ENCODE data around the gene LZTS2.

LZTS2 gene

DNA sequence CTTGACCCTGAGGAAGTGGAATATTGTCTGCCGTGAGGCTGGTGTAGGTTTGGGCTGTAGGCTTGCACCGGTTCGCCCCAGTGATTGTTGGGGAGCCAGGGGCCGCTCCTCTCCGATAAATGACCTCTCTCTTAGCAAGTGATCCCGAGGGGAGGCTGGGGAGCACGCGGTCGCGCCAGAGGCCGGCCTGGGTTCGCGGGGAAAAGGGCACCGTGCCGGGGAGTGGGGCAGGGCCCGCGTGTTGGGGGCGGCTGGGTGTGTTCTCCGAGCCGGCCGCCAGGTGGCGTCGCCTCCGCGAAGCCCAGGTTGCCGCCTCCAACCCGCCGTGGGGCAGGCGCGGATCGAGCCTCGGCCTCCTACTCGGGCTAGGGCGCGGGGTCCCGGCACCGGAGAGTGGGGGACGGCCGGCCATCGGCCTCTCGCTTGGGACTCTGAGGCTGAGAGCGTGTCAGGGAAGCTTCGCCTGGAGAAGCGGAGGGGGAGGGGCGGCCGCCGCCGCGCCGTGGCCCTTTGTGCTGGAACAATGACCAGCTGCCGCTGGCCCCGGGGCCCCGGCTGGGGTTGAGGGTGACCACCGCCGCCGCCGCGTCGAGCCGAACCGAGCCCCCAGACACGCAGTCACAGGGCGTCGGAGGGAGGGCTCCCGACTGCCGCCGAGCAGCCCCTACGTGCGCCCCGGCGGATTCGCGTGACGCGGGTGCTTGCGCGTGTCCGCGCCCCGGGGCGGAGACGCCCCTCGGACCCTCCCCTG is 442 bp upstream of the LZTS2 start:
- DNase-seq = peak; percentile 37

DNA sequence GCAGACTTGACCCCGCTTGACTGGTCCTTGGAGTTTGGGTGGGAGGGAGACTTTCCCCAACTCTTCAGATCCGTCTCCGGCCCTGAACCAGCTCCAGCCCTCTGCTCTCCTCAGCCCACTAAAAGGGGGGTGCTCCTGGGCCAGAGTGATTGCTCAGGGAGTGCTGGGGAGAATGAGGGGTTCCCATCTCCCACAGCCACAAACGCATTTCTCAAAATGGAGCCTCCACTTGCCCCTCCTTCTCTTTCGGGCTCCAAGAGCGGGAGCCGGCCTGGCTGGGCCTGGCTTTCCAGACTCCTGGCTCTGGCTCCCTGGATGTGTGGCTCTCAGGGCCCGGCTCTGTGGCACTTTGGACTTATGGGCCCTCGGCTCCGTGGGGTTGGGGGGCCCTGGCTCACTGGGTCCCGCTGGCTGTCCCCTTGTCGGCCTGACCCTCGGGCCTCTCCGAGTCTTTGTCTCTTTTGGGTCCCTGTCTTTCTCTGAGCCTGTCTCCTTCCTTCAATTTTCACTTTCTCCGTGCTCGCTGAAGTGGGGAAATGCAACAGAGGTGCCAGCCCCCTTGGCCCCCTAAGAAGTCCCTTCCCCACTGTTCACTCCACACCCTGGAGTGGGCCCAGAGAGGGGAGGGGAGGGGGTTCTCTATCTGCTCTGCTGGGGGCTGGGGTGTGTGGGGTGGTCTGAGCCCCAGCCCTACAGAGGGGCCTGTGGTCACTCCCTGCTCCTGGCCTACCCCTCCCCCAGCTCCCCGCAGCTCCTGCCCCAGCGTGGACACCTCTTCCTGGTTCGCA is 713 bp downstream of the LZTS2 start:
- DNase-seq = no peak

DNA sequence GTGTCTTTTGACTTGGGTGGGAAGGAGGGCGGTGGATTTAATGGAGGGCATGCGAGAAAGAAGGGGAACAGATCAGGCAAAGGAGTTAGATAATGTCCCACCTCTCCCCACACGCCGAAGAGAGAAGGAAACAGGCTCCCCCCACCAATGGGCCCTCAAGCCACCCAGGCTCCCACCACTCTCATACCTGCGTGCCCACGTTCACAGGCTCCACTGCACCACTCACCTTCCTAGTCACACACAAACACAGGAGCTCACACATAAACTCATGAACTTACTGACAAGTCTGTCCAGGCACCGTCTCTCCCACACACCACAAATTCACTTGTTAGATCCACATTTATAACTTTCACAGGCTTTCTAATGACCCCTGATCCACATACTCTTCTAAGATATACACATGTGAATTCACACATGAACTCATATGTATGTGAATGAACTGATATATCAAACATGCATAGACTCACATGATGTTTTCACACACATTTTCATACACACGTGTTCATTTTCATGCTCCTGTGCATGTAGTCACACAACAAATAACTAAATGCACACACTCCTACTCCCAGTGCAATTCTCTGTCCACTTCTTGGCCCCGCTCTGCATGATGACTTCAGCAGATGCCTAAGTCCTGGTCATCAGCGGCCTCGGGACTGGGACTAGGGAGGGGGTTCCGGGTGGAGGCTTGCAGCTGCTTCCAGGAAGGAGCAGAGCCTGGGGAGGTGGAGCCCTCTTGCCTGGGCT is 1.5 kb downstream of the LZTS2 start:
- peak; percentile 16 for DNase-seq

DNA sequence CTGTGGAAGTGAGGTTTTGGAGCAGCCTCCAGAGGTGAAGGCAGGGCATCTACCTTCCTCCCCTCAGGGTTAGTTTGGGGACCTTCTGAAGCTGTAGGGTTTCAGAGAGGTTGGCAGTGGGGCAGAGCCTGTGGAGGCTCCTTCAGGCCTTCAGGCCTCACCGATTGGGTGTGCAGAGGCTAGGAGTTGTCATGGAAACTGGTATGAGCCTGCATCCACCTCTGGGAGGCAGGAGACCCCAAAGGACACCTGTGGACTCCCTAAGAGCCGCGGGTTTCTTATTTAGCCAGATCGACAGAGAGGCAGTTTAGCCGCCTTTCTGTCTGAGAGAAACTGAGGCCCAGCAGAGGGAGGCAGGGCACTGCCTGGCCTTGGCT is 2.0 kb downstream of the LZTS2 start:
- no peak for DNase-seq

DNA sequence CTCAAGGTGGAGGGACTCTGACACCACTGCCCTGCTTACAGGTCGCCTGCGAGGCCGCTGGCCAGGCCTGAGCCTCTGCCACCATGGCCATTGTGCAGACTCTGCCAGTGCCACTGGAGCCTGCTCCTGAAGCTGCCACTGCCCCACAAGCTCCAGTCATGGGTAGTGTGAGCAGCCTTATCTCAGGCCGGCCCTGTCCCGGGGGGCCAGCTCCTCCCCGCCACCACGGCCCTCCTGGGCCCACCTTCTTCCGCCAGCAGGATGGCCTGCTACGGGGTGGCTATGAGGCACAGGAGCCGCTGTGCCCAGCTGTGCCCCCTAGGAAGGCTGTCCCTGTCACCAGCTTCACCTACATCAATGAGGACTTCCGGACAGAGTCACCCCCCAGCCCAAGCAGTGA is 2.8 kb downstream of the LZTS2 start:
- no peak for DNase-seq

DNA sequence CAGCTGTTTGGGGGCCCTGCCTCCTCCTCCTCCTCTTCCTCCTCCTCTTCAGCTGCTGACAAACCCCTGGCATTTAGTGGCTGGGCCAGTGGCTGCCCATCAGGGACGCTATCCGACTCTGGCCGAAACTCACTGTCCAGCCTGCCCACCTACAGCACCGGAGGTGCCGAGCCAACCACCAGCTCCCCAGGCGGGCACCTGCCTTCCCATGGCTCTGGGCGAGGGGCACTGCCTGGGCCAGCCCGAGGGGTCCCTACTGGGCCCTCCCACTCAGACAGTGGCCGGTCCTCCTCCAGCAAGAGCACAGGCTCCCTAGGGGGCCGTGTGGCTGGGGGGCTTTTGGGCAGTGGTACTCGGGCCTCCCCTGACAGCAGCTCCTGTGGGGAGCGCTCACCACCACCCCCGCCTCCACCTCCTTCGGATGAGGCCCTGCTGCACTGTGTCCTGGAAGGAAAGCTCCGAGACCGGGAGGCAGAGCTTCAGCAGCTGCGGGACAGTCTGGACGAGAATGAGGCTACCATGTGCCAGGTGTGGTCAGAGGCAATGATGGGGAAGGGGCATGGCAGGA is 4.1 kb downstream of the LZTS2 start:
- no peak for DNase-seq

DNA sequence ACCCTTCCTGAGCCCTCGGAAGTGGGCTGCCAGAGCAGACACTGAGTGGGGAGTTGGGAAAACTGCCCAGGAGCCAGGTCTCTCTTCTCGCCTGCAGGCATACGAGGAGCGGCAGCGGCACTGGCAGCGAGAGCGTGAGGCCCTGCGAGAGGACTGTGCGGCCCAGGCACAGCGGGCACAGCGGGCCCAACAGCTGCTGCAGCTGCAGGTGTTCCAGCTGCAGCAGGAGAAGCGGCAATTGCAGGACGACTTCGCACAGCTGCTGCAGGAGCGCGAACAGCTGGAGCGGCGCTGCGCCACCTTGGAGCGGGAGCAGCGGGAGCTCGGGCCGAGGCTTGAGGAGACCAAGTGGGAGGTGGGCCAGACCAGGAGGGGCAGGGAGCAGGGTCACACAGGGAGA is 5.8 kb downstream of the LZTS2 start:
- no peak for DNase-seq

DNA sequence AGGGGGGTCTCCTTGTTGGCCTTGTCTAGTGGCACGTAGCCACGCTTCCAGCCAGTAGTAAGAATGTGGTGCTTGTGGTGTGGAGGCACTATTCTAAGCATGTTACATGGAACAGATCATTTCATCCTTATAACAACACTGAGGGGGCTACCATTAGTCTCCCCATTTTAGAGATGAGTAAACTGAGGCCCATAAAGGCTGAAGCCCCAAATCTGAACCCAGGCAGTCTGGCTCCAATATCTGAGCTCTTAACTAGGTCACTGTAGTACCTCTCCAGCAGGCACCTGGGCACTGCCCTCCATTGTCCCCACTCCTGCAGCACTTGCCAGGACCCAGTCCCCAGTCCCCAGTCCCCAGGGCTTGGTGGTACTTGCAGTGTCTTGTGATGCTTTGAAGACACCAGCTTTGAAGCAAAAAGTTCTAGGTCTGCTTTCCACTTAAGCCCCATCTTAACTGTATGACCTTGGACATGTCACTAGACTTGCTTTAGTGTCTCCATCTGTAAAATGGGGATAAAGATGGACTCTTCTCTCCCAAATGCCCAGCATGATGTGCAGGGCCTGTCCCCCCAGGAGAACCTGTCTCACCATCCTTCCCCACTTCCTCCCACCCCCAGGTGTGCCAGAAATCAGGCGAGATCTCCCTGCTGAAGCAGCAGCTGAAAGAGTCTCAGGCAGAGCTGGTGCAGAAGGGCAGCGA is 6.4 kb downstream of the LZTS2 start:
- DNase-seq = no peak

DNA sequence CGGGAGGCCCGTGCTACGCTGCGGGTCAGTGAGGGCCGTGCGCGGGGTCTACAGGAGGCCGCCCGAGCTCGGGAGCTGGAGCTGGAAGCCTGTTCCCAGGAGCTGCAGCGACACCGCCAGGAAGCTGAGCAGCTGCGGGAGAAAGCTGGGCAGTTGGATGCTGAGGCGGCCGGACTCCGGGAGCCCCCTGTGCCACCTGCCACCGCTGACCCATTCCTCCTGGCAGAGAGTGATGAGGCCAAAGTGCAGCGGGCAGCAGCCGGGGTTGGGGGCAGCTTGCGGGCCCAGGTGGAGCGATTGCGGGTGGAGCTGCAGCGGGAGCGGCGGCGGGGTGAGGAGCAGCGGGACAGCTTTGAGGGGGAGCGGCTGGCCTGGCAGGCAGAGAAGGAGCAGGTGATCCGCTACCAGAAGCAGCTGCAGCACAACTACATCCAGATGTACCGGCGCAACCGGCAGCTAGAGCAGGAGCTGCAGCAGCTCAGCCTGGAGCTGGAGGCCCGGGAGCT is 7.0 kb downstream of the LZTS2 start:
- no peak for DNase-seq

DNA sequence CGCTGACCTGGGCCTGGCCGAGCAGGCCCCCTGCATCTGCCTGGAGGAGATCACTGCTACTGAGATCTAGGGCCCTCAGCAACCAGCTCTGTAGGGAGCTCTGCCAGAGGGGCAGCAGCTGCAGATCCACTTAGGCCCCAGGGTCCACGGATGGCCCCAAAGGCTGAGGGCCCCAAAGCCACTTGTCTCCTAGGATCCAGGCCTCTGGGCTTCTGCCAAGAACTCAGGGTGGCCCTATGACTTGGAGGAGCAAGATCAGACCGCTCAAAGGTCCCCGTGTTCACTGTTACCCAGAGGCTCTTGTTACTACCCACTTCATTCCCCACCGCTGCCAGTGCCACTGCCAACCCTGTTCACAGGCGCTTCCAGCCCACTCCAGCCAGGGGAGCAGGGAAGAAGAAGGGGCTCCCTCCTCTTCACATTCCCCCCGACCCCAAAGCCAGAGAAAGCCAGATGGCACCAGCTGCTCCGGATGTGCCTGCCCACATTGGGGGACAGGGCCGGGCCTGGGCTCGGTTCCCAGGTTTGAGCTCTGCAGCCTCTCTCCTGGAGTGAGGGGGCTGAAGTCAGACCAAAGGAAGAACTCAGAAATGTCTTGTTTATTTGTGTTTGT is 7.6 kb downstream of the LZTS2 start:
- DNase-seq = no peak

DNA sequence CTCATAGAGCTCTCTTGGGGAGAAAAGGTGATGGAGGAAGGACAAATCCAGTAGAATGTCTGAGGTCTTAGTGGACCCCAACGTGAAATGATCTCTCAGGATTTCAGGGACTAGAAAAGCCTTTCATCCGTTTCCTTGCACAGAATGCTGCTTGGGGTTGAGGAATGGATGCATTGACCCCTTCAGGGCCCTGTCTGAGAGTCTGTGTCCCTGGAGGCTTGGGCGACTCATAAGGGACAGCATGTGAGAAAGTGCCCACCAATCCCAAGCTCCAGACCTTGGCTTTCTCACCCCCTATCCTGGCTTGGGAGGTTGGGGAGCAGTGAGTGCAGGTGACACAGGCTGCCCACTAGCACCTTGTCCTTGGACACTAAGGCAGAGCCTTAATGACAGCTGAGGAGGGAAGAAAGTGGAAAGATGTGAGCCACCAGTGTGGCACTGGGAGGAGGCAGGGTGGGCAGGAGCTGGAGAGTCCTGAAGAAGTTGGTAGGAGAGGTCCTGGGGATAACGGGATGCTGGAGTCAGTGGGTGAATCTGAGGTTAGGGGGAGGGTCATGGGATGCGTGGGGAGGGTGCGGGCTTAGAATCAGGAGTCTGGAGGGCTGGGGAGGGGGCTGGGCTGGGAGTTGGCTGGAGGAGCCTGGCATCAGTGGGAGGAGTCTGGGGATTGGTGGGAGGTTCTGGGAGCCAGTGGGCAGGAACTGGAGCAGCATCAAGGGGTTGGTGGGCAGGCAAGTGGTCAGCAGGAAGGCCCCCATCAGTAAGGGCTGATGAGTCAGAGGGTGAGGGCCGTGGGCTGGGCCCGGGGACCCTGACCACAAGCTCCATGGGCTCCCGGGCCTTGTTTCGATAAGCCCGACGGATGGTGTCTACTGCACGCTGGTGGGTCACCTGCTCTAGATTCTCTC is 8.6 kb downstream of the LZTS2 start:
- DNase-seq = no peak

DNA sequence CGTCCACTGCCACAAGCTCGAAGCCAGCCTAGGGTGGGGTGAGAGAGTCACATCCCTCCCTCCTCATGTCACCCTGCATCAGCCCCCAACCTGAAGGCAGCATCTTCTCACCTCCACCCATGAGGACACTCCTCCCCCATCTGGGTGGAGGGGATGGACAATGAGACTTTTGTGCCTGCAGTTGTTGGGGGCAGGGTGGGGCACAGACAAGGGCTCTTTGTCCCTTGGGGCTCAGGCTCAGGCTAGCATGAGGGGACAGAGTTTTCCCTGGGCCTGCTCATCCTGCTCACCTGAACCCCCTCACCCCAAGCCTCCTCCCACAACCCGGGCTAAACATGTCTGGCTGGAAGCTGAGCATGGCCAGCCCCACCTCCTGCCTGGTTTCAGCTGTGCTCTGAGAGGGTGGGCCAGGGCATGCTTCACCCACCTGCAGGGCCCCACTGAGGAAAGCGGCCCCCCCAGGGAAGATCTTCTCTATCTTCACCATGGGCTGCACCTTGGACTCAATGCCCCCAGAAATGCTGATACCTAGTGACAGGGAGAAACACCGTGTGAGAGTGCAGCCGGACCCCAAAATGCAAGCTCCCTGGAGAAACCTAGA is 9.3 kb downstream of the LZTS2 start:
- no peak for DNase-seq

DNA sequence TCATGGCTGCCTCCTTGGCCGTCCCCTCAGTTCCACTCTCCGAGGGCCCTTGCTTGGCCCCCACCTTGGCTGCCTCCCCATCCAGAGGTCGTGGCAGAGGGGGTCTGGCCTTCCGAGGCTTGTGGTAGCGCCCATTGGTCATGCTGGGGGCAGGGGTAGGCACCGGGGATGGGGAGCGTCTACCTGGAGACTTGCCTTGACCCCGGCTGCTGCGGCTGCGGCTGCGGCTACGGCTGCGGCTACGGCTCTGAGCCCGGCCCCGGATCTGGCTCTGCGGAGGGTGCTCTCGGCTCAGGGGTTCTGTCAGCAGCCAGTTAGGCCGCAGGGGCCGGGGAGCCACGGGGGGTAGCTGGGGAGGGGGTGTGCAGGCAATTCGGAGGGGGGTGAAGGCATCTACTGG is 10.7 kb downstream of the LZTS2 start:
- no peak for DNase-seq

DNA sequence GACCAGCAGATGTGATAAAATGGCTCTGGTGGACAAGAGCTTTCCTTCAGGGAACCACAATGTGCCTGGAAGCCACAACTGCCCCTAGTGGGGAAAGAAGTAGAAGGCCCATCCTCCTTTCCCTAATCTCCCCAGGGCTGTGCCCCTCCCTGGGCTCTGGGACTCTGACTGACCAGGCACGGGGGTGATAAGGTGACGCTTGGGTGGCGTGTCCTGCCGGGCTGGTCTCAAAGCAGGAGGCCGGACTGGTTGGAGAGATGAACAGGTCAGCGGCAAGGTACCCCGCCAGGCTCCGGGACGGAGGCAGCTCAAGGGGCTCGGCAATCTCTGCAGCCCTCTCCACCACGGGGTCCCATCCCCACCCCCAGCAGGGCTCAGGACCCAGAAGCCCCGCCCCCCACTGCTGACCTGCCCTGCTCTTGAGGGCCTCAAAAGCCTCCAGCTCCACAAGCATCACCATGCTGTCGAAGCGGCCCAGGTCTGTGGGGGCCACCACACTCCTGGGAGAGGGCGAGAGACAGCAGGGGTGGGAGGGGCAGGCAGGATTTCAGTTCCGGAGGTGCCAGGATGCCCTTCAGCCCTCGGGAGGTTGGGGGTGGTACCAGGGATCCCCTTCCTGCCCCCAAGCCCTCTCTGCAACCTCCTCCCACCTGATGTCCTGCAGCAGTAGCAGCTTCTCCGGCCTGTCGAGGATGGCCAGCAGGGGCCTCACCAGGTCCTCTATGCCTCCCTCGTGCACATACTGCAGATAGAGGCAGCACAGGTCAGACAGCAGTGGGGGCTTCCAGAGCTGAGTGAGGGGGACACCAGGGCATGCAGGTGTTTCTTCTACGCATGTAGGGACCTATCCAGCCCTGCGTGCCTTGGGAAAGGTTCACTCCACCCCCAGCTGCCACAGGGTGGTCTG is 12.2 kb downstream of the LZTS2 start:
- DNase-seq = no peak

DNA sequence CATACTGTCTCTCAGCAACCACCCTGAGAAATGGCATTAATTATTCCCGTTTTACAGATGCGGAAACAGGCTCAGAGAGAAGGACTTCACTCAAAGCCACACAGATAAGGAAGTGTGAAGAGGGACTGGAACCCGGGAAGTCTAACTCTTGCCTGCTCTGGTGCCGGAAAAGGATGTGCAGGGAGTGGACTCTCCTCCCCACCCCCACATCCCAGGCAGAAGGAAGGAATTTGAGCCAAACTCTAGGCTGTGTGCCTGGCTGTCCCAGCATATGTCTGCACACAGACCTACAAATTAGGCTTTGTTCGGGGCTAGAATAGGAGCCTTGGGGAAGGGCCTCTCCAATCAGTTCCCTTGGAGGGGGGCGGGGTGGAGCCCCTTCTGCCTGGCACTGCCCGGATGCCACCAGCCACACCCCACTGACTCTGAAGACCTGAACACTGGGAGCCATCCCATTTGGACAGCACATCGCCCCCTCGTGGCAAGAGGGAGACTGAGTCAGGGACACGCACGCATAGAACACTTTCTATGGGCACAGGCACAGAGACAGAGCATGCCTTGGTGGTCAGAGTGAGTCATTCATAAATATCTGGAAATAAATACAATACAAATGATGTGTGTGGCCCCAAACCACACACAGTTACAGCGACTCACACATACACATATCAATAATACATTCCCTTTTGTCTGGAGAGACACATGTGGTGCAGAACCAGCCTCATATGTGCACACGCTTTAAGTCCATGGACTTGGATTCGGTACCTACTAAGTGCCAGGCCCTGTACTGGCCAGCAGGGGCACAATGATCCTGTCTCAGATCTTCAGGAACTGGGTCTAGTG is 13.1 kb downstream of the LZTS2 start:
- peak; percentile 63 for DNase-seq

DNA sequence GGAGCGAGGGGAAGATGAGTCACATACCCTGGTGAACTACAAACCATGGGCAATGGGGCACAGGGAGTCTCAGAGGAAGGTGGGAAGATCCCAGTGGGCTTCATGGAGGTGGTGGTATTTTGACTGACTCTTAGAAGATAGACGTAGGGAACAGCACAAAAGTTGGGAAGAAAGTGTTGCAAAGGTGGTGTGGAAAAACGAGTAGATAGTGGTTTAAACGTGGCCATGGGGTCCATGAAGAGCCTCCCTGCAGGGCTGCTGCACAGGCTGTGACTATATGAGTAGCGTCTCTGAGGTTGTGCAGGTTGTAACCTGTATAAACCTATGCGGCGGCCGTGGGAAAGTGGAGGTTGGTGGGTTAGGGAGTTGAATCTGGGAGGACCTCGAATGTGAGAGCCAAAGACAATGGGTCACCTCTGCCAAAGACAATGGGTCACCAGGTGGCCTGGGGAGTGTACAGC is 13.8 kb downstream of the LZTS2 start:
- DNase-seq = no peak

DNA sequence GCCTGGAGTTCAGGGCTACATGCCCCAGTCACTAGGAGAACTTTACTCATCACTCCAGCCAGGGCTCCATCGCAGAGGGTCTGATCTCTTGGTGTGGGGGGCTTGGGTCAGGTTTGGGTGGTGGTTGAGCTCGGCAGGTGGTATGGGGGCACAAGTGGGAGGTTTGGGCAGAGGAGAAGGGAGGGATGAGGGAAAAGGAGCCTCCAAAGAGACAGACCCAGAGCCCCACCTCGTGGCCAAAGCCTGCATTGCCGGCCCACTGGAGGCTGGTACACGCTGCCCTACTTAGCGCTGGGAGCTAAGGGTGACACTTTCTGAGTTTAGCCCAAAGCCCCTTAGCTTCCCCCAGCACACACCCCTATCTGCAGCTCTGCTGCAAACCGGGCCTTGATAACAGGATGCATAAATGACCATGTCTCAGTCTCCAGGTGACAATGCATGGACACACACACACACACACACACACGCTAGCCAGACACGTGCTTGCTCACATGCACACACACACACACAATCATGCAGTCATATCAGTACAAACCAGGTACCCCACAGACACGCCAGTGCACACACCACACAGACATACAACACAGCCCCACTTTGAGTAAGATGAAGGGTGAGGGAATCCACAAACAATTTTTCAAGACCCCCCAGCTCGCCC is 14.7 kb downstream of the LZTS2 start:
- DNase-seq = peak; percentile 27
